ENCODE results near the gene RAB27A. TPM values are rescaled to one million over a fixed set of nuclear protein-coding genes. Genes with fewer than 3 reads are reported as not detected.
A peak's percentile ranks its signal among the peaks of the same experiment; 100 is the strongest.

Gene RAB27A
- polyA plus RNA-seq, 1 of the 3 experiments (the other 2 are of a cell fraction) = 9.6 TPM

DNA sequence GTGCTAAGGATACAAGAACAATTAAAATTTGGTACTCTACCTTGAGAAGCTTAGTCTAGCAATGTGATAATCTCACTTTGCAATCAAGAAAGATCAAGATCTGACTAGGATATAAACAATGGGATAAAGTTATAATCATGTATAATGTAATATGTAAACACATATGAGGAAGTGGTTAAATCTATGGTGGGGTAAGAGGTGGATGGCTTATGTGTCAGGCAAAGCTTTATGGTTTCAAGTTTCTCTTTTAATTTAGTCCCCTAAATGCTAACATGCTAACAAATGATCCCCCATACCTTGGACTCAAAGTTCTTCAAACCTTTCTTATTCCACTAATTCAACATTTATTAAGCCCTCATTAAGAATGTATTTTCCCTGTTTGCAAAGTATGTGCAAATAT lies 95.4 kb downstream of the RAB27A start:
- CTCF ChIA-PET = interaction anchor here (1.0 kb wide), 1 partner anchor 97 kb away, joined by 3 read pairs; no protein-coding TSS in a partner anchor
- no peak overlapping the region for H3K9ac ChIP-seq
- peak overlapping the region; percentile 79 for H3K4me2 ChIP-seq
- no peak for TF ChIP-seq RFX5 (IDR thresholded peaks at IDR 0.05; ENCODE audit: low read length)
- no peak for TF ChIP-seq RCOR1 (IDR thresholded peaks at IDR 0.05; ENCODE audit: low read length)
- H3K79me2 ChIP-seq (ENCODE audit: insufficient read depth) = peaks cover 72% of the 10 kb centered on the region
- no peaks in the 10 kb centered on the region for H3K9me3 ChIP-seq
- peaks cover 10% of the 10 kb centered on the region for H3F3A ChIP-seq (replicated peaks; ENCODE audit: insufficient read depth)
- H2AFZ ChIP-seq (ENCODE audit: low read depth) = no peak overlapping the region
- H3K9me2 ChIP-seq = no peaks in the 10 kb centered on the region
- peaks cover 38 to 41% of the 10 kb centered on the region in 2 experiments for H3K36me3 ChIP-seq (replicated peaks in 1 of 2; ENCODE audit: control insufficient read depth in 1 of 2, insufficient read depth in 2 of 2, low read length in 1 of 2)
- H3K27me3 ChIP-seq (ENCODE audit: insufficient read depth) = no peaks in the 10 kb centered on the region
- DNase-seq = no peak
- H3K27ac ChIP-seq (ENCODE audit: low read depth in 2 of 2, low read length in 1 of 2) = no peak overlapping the region; a peak in 1 of 4 replicates
- POLR2A ChIA-PET = no interaction called here
- H3K4me1 ChIP-seq (ENCODE audit: control insufficient read depth in 1 of 2, insufficient read depth in 2 of 2, low read depth in 1 of 2, low read length in 1 of 2) = peaks cover 5 to 11% of the 10 kb centered on the region in 2 experiments; a peak in 3 of 4 replicates
- peaks cover 46% of the 10 kb centered on the region for H4K20me1 ChIP-seq (ENCODE audit: insufficient read depth)
- peak overlapping the region in 1 of 2 experiments; percentile 82; a peak in 1 of 4 replicates for H3K4me3 ChIP-seq (ENCODE audit: low read depth in 2 of 2, low read length in 1 of 2)

DNA sequence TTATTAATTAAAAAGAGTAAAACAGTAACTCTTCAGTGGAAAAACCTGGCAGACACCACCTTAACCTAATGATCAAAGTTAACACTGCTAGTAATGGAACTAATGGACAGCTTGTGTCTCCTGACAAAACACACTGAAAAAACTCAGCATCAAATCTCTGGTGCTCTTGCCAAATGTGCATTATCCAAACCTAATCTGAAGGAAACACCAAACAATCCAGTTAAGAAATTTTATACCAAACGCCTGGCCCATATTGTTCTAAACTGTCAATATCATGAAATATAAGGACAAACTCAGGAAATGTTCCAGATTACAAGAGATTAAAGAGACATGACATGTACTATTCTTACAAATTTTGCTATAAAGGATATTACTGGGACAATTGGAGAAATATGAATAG lies 103.3 kb downstream of the RAB27A start:
- ChIA-PET CTCF (no interaction called here), POLR2A (no interaction called here)
- Histone ChIP-seq H3K4me2 (no peak overlapping the region), H3F3A (replicated peaks; ENCODE audit: insufficient read depth) (peaks cover 6% of the 10 kb centered on the region), H3K36me3 (replicated peaks in 1 of 2; ENCODE audit: control insufficient read depth in 1 of 2, insufficient read depth in 2 of 2, low read length in 1 of 2) (peaks cover 88 to 92% of the 10 kb centered on the region in 2 experiments), H3K9ac (no peak overlapping the region), H3K9me3 (no peaks in the 10 kb centered on the region), H3K27ac (ENCODE audit: low read depth in 2 of 2, low read length in 1 of 2) (no peak overlapping the region; a peak in 1 of 4 replicates), H3K4me1 (ENCODE audit: control insufficient read depth in 1 of 2, insufficient read depth in 2 of 2, low read depth in 1 of 2, low read length in 1 of 2) (no peaks in the 10 kb centered on the region; a peak in 2 of 4 replicates), H2AFZ (ENCODE audit: low read depth) (no peak overlapping the region), H3K9me2 (no peaks in the 10 kb centered on the region), H3K79me2 (ENCODE audit: insufficient read depth) (peaks cover 69% of the 10 kb centered on the region), H3K4me3 (ENCODE audit: low read depth in 2 of 2, low read length in 1 of 2) (no peak overlapping the region), H3K27me3 (ENCODE audit: insufficient read depth) (no peaks in the 10 kb centered on the region), H4K20me1 (ENCODE audit: insufficient read depth) (peaks cover 40% of the 10 kb centered on the region)
- DNase-seq = no peak
- 90% methylated on average over 1 of the region's 1 CpG for WGBS (ENCODE audit: low lambda C conversion rate)
- TF ChIP-seq RCOR1 (IDR thresholded peaks at IDR 0.05; ENCODE audit: low read length) (no peak), YY1 (IDR thresholded peaks at IDR 0.05; ENCODE audit: low read depth) (no peak), FOXM1 (IDR thresholded peaks at IDR 0.05; ENCODE audit: low read depth) (no peak), SMC3 (IDR thresholded peaks at IDR 0.05; ENCODE audit: low read depth, low read length) (no peak), SIN3A (IDR thresholded peaks at IDR 0.05; ENCODE audit: borderline replicate concordance, low read depth, low read length) (no peak), TCF12 (IDR thresholded peaks at IDR 0.05) (no peak), GABPA (IDR thresholded peaks at IDR 0.05; ENCODE audit: low read depth) (no peak), MXI1 (IDR thresholded peaks at IDR 0.05; ENCODE audit: low read depth, low read length) (no peak), JUND (IDR thresholded peaks at IDR 0.05) (no peak), EP300 (IDR thresholded peaks at IDR 0.05; ENCODE audit: borderline replicate concordance in 1 of 2, low read depth in 1 of 2, low read length in 1 of 2) (no peak)
- TF ChIP-seq, protein P1, sequence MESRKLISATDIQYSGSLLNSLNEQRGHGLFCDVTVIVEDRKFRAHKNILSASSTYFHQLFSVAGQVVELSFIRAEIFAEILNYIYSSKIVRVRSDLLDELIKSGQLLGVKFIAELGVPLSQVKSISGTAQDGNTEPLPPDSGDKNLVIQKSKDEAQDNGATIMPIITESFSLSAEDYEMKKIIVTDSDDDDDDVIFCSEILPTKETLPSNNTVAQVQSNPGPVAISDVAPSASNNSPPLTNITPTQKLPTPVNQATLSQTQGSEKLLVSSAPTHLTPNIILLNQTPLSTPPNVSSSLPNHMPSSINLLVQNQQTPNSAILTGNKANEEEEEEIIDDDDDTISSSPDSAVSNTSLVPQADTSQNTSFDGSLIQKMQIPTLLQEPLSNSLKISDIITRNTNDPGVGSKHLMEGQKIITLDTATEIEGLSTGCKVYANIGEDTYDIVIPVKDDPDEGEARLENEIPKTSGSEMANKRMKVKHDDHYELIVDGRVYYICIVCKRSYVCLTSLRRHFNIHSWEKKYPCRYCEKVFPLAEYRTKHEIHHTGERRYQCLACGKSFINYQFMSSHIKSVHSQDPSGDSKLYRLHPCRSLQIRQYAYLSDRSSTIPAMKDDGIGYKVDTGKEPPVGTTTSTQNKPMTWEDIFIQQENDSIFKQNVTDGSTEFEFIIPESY (IDR thresholded peaks at IDR 0.05; ENCODE audit: borderline replicate concordance, low read depth) = no peak
- TF ChIP-seq, protein P2, sequence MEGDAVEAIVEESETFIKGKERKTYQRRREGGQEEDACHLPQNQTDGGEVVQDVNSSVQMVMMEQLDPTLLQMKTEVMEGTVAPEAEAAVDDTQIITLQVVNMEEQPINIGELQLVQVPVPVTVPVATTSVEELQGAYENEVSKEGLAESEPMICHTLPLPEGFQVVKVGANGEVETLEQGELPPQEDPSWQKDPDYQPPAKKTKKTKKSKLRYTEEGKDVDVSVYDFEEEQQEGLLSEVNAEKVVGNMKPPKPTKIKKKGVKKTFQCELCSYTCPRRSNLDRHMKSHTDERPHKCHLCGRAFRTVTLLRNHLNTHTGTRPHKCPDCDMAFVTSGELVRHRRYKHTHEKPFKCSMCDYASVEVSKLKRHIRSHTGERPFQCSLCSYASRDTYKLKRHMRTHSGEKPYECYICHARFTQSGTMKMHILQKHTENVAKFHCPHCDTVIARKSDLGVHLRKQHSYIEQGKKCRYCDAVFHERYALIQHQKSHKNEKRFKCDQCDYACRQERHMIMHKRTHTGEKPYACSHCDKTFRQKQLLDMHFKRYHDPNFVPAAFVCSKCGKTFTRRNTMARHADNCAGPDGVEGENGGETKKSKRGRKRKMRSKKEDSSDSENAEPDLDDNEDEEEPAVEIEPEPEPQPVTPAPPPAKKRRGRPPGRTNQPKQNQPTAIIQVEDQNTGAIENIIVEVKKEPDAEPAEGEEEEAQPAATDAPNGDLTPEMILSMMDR (IDR thresholded peaks at IDR 0.05) = no peak
- TF ChIP-seq, protein P3, sequence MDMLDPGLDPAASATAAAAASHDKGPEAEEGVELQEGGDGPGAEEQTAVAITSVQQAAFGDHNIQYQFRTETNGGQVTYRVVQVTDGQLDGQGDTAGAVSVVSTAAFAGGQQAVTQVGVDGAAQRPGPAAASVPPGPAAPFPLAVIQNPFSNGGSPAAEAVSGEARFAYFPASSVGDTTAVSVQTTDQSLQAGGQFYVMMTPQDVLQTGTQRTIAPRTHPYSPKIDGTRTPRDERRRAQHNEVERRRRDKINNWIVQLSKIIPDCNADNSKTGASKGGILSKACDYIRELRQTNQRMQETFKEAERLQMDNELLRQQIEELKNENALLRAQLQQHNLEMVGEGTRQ (IDR thresholded peaks at IDR 0.05; ENCODE audit: borderline replicate concordance, low read depth, low read length) = no peak
